OCI-M2 (cell line): ENCODE data around the gene RAB19.
A peak's percentile ranks its signal among the peaks of the same experiment; 100 is the strongest.

Experiments
- DNase-seq: peaks from one replicate; lab custom pipeline; 2025; ENCODE audit not compliant: unreplicated experiment; lab: John Stamatoyannopoulos, UW

The RAB19 gene

GRCh38 chr7:140403878-140404564 lies at the start of gene RAB19:
Gene RAB19, plus strand, starts transcription at chr7:140404058. Its CDS starts 3,589 bp downstream, at chr7:140407647.
- no peak for DNase-seq

- no peak for DNase-seq
Observed at GRCh38 chr7:140358024-140358411, 45.8 kb upstream of the RAB19 start.

GRCh38 chr7:140358412-140359051 lies 45.3 kb upstream of the RAB19 start:
- no peak for DNase-seq

- DNase-seq: no peak
Observed at GRCh38 chr7:140360697-140361229, 43.1 kb upstream of the RAB19 start.

- DNase-seq: no peak
Observed at GRCh38 chr7:140364819-140365218, 39.0 kb upstream of the RAB19 start.

GRCh38 chr7:140367528-140367927 lies 36.3 kb upstream of the RAB19 start:
- DNase-seq: no peak

- no peak for DNase-seq
Observed at GRCh38 chr7:140369294-140369693, 34.6 kb upstream of the RAB19 start.

GRCh38 chr7:140375323-140375722 lies 28.5 kb upstream of the RAB19 start:
- DNase-seq: no peak

- DNase-seq: no peak
Observed at GRCh38 chr7:140375892-140376730, 27.7 kb upstream of the RAB19 start.

GRCh38 chr7:140383954-140384713 lies 19.7 kb upstream of the RAB19 start:
- DNase-seq: no peak

- no peak for DNase-seq
Observed at GRCh38 chr7:140384894-140385545, 18.8 kb upstream of the RAB19 start.

- DNase-seq: no peak
Observed at GRCh38 chr7:140389445-140389844, 14.4 kb upstream of the RAB19 start.

- no peak for DNase-seq
Observed at GRCh38 chr7:140390034-140390433, 13.8 kb upstream of the RAB19 start.

- no peak for DNase-seq
Observed at GRCh38 chr7:140390466-140391190, 13.2 kb upstream of the RAB19 start.

- DNase-seq: peak; percentile 64
Observed at GRCh38 chr7:140391634-140392033, 12.2 kb upstream of the RAB19 start.

- no peak for DNase-seq
Observed at GRCh38 chr7:140393756-140394306, 10.0 kb upstream of the RAB19 start.

- DNase-seq: peak; percentile 41
Observed at GRCh38 chr7:140397784-140398750, 5.8 kb upstream of the RAB19 start, which contains the start of gene SLC37A3. Gene SLC37A3, minus strand, starts transcription at chr7:140398530. Its CDS starts 16,004 bp downstream, at chr7:140382526.

- no peak for DNase-seq
Observed at GRCh38 chr7:140398821-140399220, 5.0 kb upstream of the RAB19 start.
